GM21367 (cell line): ENCODE data around the gene PRR3.

ENCODE experiments used
- ATAC-seq: cut with Tn5 transposase; IDR thresholded peaks from one replicate; pipeline ENCODE4 v1.9.1; 2021; ENCODE audit not compliant: unreplicated experiment

The PRR3 gene

GRCh38 chr6:30611150-30611855 lies 54.2 kb downstream of the PRR3 start:
- ATAC-seq: no peak

- ATAC-seq: no peak
Observed at GRCh38 chr6:30611856-30612194, 54.7 kb downstream of the PRR3 start.

GRCh38 chr6:30612213-30612612 lies 55.1 kb downstream of the PRR3 start:
- ATAC-seq: no peak

- no peak for ATAC-seq
Observed at GRCh38 chr6:30612687-30613248, 55.7 kb downstream of the PRR3 start.
